SU-DHL-6 (cell line): ENCODE measurements around the gene RAD51B.

Experiments
- H2AFZ ChIP-seq: fragments of 200-600 bp; sonication (generic); 2 replicates; pipeline ENCODE4 v1.6.1; 2014; ENCODE audit warnings: low read depth, mild to moderate bottlenecking, moderate library complexity, mixed read lengths, antibody characterized with exemption, low read length; ENCODE audit not compliant: severe bottlenecking
- H3F3A ChIP-seq: fragments of 200-600 bp; shearing (Covaris generic); 2 replicates; pipeline ENCODE4 v1.6.0; 2016; ENCODE audit warnings: antibody characterized with exemption, mild to moderate bottlenecking; ENCODE audit not compliant: insufficient read depth
- H3K27ac ChIP-seq: fragments of 200-600 bp; sonication (generic); 2 replicates; pipeline ENCODE4 v1.5.1; 2016; ENCODE audit warnings: low read depth, mild to moderate bottlenecking, low read length, moderate library complexity, mixed read lengths
- H3K27me3 ChIP-seq: fragments of 200-600 bp; sonication (generic), shearing (Covaris generic); 2 replicates; pipeline ENCODE4 v1.6.0; 2014; ENCODE audit warnings: mild to moderate bottlenecking, low read length
- H3K36me3 ChIP-seq: fragments of 200-600 bp; sonication (generic); 2 replicates; pipeline ENCODE4 v1.6.1; 2014; ENCODE audit warnings: mild to moderate bottlenecking, low read length, mixed read lengths
- H3K4me2 ChIP-seq: fragments of 300-600, 200-600 bp; shearing (Covaris generic), sonication (generic); 2 replicates; pipeline ENCODE4 v1.6.0; 2014; ENCODE audit warnings: low read length, low read depth, mild to moderate bottlenecking; ENCODE audit not compliant: poor library complexity, severe bottlenecking
- H3K4me3 ChIP-seq: fragments of 200-600 bp; sonication (generic); 2 replicates; pipeline ENCODE4 v1.5.1; 2014; ENCODE audit warnings: antibody characterized with exemption, low read length, mild to moderate bottlenecking, mixed read lengths; ENCODE audit not compliant: insufficient read depth, poor library complexity, severe bottlenecking
- H3K79me2 ChIP-seq: fragments of 200-600 bp; sonication (generic); 2 replicates; pipeline ENCODE4 v1.6.1; 2014; ENCODE audit warnings: mild to moderate bottlenecking, low read length, moderate library complexity; ENCODE audit not compliant: insufficient read depth
- H3K9ac ChIP-seq: fragments of 200-600 bp; sonication (generic); 2 replicates; pipeline ENCODE4 v1.7.0; 2014; ENCODE audit warnings: mild to moderate bottlenecking, low read length
- H3K9me2 ChIP-seq: fragments of 200-600 bp; sonication (generic); replicated peaks from 2 replicates; pipeline ENCODE4 v1.6.1; 2014; ENCODE audit warnings: low read length; ENCODE audit not compliant: insufficient read depth
- H3K9me3 ChIP-seq: fragments of 200-600 bp; sonication (generic); 2 replicates; pipeline ENCODE4 v1.6.1; 2014; ENCODE audit warnings: low read length, mixed read lengths; ENCODE audit not compliant: insufficient read depth
- H4K20me1 ChIP-seq: fragments of 200-600 bp; sonication (generic); 2 replicates; pipeline ENCODE4 v1.6.1; 2014; ENCODE audit warnings: low read depth, mild to moderate bottlenecking, antibody characterized with exemption, low read length, moderate library complexity, mixed read lengths
- EZH2phosphoT487 ChIP-seq: fragments of 200-600 bp; sonication (generic), shearing (Covaris generic); conservative IDR thresholded peaks from 2 replicates; pipeline ENCODE4 v1.6.1; 2018; ENCODE audit warnings: mild to moderate bottlenecking, antibody characterized with exemption, low read length, moderate library complexity, mixed read lengths
- TF ChIP-seq, protein P1 (sequence below): fragments of 200-600 bp; sonication (generic); IDR thresholded peaks from one replicate; pipeline ENCODE4 v1.5.1; 2017; ENCODE audit warnings: antibody characterized with exemption, mild to moderate bottlenecking, low read length, moderate library complexity; ENCODE audit not compliant: insufficient read depth, poor library complexity, severe bottlenecking

Gene RAD51B

DNA sequence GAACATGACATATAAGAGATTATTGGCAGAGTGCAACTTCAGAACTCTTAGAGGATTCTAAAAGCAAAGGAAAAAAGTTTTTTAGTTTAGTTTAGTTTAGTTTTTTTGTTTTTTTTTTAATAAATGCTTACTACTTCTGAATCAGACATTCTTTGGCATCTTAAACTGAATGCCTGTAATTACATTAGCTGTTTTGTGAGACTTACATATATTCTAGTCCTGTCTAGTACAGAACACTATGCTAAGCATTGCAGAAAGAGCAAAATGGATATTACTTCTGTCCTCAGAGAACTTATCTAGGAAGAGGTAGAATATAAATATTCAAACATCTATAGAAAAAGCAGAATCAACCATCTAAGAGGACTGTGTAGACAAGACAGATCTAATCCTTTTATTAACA, 133.2 kb downstream of the RAD51B start:
- H3K9me2 ChIP-seq = no peaks in the 10 kb centered on the region
- H4K20me1 ChIP-seq = no peaks in the 10 kb centered on the region
- no peaks in the 10 kb centered on the region for H3K36me3 ChIP-seq
- H3K9ac ChIP-seq = no peak overlapping the region
- no peak overlapping the region for H3K4me3 ChIP-seq
- H3K79me2 ChIP-seq = no peaks in the 10 kb centered on the region
- no peak for TF ChIP-seq EZH2phosphoT487
- TF ChIP-seq, protein P1, sequence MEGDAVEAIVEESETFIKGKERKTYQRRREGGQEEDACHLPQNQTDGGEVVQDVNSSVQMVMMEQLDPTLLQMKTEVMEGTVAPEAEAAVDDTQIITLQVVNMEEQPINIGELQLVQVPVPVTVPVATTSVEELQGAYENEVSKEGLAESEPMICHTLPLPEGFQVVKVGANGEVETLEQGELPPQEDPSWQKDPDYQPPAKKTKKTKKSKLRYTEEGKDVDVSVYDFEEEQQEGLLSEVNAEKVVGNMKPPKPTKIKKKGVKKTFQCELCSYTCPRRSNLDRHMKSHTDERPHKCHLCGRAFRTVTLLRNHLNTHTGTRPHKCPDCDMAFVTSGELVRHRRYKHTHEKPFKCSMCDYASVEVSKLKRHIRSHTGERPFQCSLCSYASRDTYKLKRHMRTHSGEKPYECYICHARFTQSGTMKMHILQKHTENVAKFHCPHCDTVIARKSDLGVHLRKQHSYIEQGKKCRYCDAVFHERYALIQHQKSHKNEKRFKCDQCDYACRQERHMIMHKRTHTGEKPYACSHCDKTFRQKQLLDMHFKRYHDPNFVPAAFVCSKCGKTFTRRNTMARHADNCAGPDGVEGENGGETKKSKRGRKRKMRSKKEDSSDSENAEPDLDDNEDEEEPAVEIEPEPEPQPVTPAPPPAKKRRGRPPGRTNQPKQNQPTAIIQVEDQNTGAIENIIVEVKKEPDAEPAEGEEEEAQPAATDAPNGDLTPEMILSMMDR = no peak
- H3F3A ChIP-seq = no peaks in the 10 kb centered on the region
- H3K9me3 ChIP-seq = no peaks in the 10 kb centered on the region
- no peak overlapping the region for H2AFZ ChIP-seq
- no peak overlapping the region for H3K4me2 ChIP-seq
- H3K27ac ChIP-seq = no peak overlapping the region
- no peaks in the 10 kb centered on the region for H3K27me3 ChIP-seq

DNA sequence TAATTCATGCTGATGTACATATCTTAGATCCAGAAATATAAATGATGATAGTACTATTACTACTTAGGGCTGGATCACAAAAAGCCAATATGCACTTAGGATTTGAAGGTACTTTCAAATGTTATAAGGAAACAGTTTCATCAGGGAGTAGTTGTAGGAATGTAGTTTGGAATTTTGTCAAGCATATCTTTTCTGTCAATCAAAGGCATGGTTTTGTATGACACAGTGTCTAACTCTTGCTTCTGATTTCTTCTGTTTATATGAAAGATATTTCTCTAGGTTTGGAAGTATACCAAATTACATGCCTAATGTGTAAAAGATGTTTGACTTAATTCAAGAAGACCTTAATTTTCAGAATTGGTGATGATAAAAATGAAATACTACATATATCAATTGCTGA, 135.7 kb downstream of the RAD51B start:
- no peaks in the 10 kb centered on the region for H4K20me1 ChIP-seq
- H3K79me2 ChIP-seq = no peaks in the 10 kb centered on the region
- H3K9me3 ChIP-seq = no peaks in the 10 kb centered on the region
- no peak overlapping the region for H2AFZ ChIP-seq
- H3K9me2 ChIP-seq = no peaks in the 10 kb centered on the region
- H3K27ac ChIP-seq = no peak overlapping the region
- no peaks in the 10 kb centered on the region for H3F3A ChIP-seq
- H3K36me3 ChIP-seq = no peaks in the 10 kb centered on the region
- H3K4me2 ChIP-seq = no peak overlapping the region
- H3K4me3 ChIP-seq = no peak overlapping the region
- H3K9ac ChIP-seq = no peak overlapping the region
- TF ChIP-seq EZH2phosphoT487 = no peak
- TF ChIP-seq, protein P1 = no peak
- no peaks in the 10 kb centered on the region for H3K27me3 ChIP-seq

DNA sequence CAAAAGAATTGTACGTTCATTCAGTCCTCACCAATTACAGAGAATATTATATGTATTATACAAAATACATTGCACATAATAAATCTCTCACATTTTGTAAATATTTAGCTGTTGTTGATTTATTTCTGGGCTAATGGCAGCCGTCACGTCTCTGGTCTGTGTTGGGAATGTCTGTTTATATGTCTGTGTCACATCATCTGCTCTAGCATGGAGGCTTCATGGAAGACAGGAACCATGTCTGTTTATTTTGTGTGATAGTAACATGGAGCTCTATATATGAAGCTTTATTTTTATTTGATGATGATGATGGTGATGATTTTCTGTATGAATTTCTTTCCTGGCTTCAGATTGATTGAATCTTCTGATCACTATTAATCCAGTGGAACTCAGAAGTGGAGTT, 138.4 kb downstream of the RAD51B start:
- Histone ChIP-seq H3K9me2 (no peaks in the 10 kb centered on the region), H4K20me1 (no peaks in the 10 kb centered on the region), H3K4me3 (no peak overlapping the region), H3K9ac (no peak overlapping the region), H3K36me3 (no peaks in the 10 kb centered on the region), H3K4me2 (no peak overlapping the region), H3K79me2 (no peaks in the 10 kb centered on the region), H3K9me3 (no peaks in the 10 kb centered on the region), H3F3A (no peaks in the 10 kb centered on the region), H2AFZ (no peak overlapping the region), H3K27me3 (no peaks in the 10 kb centered on the region), H3K27ac (no peak overlapping the region)
- TF ChIP-seq EZH2phosphoT487 = no peak
- TF ChIP-seq, protein P1 = no peak

DNA sequence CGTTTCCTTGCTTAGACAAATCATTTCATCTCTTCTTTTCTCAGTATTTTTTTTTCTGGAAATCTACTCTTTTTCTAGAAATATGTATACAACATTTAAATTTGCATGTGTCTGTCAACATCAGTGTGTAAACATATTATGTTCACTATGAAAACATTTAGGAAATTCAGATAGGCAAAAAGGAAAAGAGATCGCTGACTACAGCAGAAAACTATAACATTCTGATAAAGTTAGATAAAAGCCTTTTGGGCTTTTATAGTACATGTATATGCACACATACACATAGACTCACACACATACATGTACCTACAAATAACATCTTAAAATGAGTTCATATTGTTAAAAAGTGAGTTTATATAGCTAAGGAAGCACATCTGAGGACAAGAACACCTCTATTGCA, 142.1 kb downstream of the RAD51B start:
- Histone ChIP-seq H3K4me3 (no peak overlapping the region), H3K27ac (no peak overlapping the region), H3K9me3 (no peaks in the 10 kb centered on the region), H3K9ac (no peak overlapping the region), H3K36me3 (no peaks in the 10 kb centered on the region), H3K79me2 (no peaks in the 10 kb centered on the region), H3F3A (no peaks in the 10 kb centered on the region), H2AFZ (no peak overlapping the region), H3K9me2 (no peaks in the 10 kb centered on the region), H4K20me1 (no peaks in the 10 kb centered on the region), H3K4me2 (no peak overlapping the region), H3K27me3 (no peaks in the 10 kb centered on the region)
- TF ChIP-seq EZH2phosphoT487 = no peak
- TF ChIP-seq, protein P1 = no peak
